ENCODE measurements around the gene MSLN. TPM values are rescaled to one million over a fixed set of nuclear protein-coding genes. Genes with fewer than 3 reads are reported as not detected.

MSLN gene
- polyA plus RNA-seq, 1 donor (not counting 4 experiments of a cell fraction or from before 2014, with no cell fraction given), result 8.5 TPM

DNA sequence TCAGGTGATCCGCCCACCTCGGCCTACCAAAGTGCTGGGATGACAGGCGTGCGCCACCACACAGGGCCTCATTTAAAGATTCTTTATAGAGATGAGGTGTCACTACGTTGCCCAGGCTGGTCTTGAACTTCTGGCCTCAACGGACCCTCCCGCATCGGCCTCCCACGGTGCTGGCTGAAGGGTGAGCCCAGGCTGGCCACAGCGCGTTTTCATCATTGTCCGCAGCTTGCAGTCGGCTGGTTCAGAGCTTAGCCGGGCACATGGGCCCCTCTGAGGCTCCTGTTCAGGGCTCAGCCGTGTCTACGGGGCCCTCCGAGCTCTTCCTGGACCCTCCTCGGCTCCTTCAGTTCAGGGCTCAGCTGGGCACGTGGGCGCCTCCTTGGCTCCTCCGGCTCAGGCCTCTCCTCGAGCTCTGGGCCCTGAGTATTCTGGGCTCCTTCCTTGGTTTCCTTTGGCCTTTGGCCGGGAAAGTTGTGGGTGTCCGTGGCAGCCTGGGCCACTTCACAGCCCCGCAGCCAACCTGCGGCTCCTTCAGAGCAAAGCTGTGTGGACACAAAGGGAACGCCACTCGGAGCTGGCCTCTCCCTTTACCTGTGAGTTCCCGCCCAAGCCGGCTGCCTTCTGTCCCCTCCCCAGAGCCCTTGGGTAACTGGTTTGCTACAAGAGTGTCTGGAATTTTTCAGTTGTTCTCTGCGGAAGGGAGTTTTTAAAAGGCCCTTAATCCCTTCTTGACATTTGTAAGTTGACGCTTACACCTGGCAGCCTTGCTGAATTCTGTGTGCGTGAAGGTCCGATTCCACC is 1.2 kb upstream of the MSLN start:
- H3K79me2 ChIP-seq (ENCODE audit: control insufficient read depth, insufficient read depth, low read length), result no peaks in the 10 kb centered on the region
- DNase-seq (ENCODE audit: low read depth, low spot score) (no peak), FAIRE-seq (no peak)
- H3K9me3 ChIP-seq (ENCODE audit: control insufficient read depth, low read depth, low read length), result no peaks in the 10 kb centered on the region
- no peaks in the 10 kb centered on the region for H3K27me3 ChIP-seq (ENCODE audit: control insufficient read depth, extremely low read depth, insufficient read depth, low read length)
- peaks cover 34% of the 10 kb centered on the region for H3K4me1 ChIP-seq (ENCODE audit: control insufficient read depth, extremely low read depth, insufficient read depth, low read length)
- H3K4me2 ChIP-seq (ENCODE audit: control insufficient read depth, extremely low read depth, insufficient read depth, low read depth, low read length), result no peak overlapping the region
- H2AFZ ChIP-seq (ENCODE audit: control insufficient read depth, low read length), result no peak overlapping the region
- TF ChIP-seq EZH2 (IDR thresholded peaks at IDR 0.05; ENCODE audit: low read length), result no peak
- TF ChIP-seq, protein P1, sequence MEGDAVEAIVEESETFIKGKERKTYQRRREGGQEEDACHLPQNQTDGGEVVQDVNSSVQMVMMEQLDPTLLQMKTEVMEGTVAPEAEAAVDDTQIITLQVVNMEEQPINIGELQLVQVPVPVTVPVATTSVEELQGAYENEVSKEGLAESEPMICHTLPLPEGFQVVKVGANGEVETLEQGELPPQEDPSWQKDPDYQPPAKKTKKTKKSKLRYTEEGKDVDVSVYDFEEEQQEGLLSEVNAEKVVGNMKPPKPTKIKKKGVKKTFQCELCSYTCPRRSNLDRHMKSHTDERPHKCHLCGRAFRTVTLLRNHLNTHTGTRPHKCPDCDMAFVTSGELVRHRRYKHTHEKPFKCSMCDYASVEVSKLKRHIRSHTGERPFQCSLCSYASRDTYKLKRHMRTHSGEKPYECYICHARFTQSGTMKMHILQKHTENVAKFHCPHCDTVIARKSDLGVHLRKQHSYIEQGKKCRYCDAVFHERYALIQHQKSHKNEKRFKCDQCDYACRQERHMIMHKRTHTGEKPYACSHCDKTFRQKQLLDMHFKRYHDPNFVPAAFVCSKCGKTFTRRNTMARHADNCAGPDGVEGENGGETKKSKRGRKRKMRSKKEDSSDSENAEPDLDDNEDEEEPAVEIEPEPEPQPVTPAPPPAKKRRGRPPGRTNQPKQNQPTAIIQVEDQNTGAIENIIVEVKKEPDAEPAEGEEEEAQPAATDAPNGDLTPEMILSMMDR (optimal IDR thresholded peaks at IDR 0.05 in 1 of 3, IDR thresholded peaks at IDR 0.05 in 1 of 3, conservative IDR thresholded peaks at IDR 0.05 in 1 of 3; ENCODE audit: extremely low read depth in 1 of 3, insufficient read depth in 2 of 3, low read length in 3 of 3), result no peak
- H4K20me1 ChIP-seq (ENCODE audit: control insufficient read depth, extremely low read depth, insufficient read depth, low read length), result no peaks in the 10 kb centered on the region
- H3K9me1 ChIP-seq (ENCODE audit: control insufficient read depth, extremely low read depth, insufficient read depth, low read length), result no peaks in the 10 kb centered on the region
- peak overlapping the region; percentile 74 for H3K27ac ChIP-seq (ENCODE audit: control insufficient read depth, insufficient read depth, low read length)
- H3K9ac ChIP-seq (ENCODE audit: control insufficient read depth, extremely low read depth, insufficient read depth, low read length), result no peak overlapping the region
- no peak overlapping the region for H3K4me3 ChIP-seq (ENCODE audit: control insufficient read depth in 2 of 3, extremely low read depth in 1 of 3, insufficient read depth in 2 of 3, low read depth in 1 of 3, low read length in 3 of 3)
- no peaks in the 10 kb centered on the region for H3K36me3 ChIP-seq (ENCODE audit: control insufficient read depth in 2 of 2, extremely low read depth in 1 of 2, insufficient read depth in 2 of 2, low read length in 2 of 2)
- dilution Hi-C loops (cut with MboI; ENCODE audit: extremely low pct_ligation_motif_present, low sequenced_read_pairs), result no loop called here

GRCh38 chr16:760065-760464 is 469 bp upstream of the MSLN start:
- peak overlapping the region; percentile 63 for H3K9ac ChIP-seq (ENCODE audit: control insufficient read depth, extremely low read depth, insufficient read depth, low read length)
- no peaks in the 10 kb centered on the region for H3K9me1 ChIP-seq (ENCODE audit: control insufficient read depth, extremely low read depth, insufficient read depth, low read length)
- H3K9me3 ChIP-seq (ENCODE audit: control insufficient read depth, low read depth, low read length), result no peaks in the 10 kb centered on the region
- H3K4me1 ChIP-seq (ENCODE audit: control insufficient read depth, extremely low read depth, insufficient read depth, low read length), result peaks cover 34% of the 10 kb centered on the region
- H3K4me2 ChIP-seq (ENCODE audit: control insufficient read depth, extremely low read depth, insufficient read depth, low read depth, low read length), result no peak overlapping the region
- peak overlapping the region; percentile 33 for H2AFZ ChIP-seq (ENCODE audit: control insufficient read depth, low read length)
- dilution Hi-C loops (cut with MboI; ENCODE audit: extremely low pct_ligation_motif_present, low sequenced_read_pairs), result no loop called here
- FAIRE-seq (no peak), DNase-seq (ENCODE audit: low read depth, low spot score) (no peak)
- H3K27me3 ChIP-seq (ENCODE audit: control insufficient read depth, extremely low read depth, insufficient read depth, low read length), result no peaks in the 10 kb centered on the region
- TF ChIP-seq EZH2 (IDR thresholded peaks at IDR 0.05; ENCODE audit: low read length), result no peak
- TF ChIP-seq, protein P1 (optimal IDR thresholded peaks at IDR 0.05 in 1 of 3, IDR thresholded peaks at IDR 0.05 in 1 of 3, conservative IDR thresholded peaks at IDR 0.05 in 1 of 3; ENCODE audit: extremely low read depth in 1 of 3, insufficient read depth in 2 of 3, low read length in 3 of 3), result no peak
- no peaks in the 10 kb centered on the region for H3K79me2 ChIP-seq (ENCODE audit: control insufficient read depth, insufficient read depth, low read length)
- H4K20me1 ChIP-seq (ENCODE audit: control insufficient read depth, extremely low read depth, insufficient read depth, low read length), result no peaks in the 10 kb centered on the region
- H3K27ac ChIP-seq (ENCODE audit: control insufficient read depth, insufficient read depth, low read length), result peak overlapping the region; percentile 74
- no peak overlapping the region for H3K4me3 ChIP-seq (ENCODE audit: control insufficient read depth in 2 of 3, extremely low read depth in 1 of 3, insufficient read depth in 2 of 3, low read depth in 1 of 3, low read length in 3 of 3)
- H3K36me3 ChIP-seq (ENCODE audit: control insufficient read depth in 2 of 2, extremely low read depth in 1 of 2, insufficient read depth in 2 of 2, low read length in 2 of 2), result no peaks in the 10 kb centered on the region
